Measurements from ENCODE around the gene LYG1.

LYG1 gene

GRCh38 chr2:99275882-99276281, 25.1 kb downstream of the LYG1 start:
- DNase-seq (ENCODE audit: low spot score) = no peak

- no peak for DNase-seq (ENCODE audit: low spot score)
These were observed 39.8 kb downstream of the LYG1 start for GRCh38 chr2:99261242-99261641.

GRCh38 chr2:99260184-99260583, 40.8 kb downstream of the LYG1 start:
- no peak for DNase-seq (ENCODE audit: low spot score)

DNA sequence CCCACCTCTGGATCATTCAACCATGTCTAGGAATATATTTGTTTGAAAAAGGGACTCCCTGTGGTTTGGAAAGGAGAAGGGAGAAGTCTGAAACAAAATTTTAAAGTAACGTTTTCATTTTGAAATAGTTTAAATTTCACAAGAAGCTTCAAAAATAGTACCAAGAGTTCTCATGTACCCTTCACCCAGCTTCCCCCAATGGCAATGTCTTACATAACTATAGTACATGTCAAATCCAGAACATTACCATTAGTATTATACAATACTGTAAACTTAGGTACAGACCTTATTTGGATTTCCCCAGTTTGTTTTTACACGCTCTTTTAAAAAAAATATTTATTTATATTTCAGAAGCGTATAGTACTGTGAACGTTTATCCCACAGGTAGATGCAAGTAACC, 41.5 kb downstream of the LYG1 start:
- no peak for DNase-seq (ENCODE audit: low spot score)

DNA sequence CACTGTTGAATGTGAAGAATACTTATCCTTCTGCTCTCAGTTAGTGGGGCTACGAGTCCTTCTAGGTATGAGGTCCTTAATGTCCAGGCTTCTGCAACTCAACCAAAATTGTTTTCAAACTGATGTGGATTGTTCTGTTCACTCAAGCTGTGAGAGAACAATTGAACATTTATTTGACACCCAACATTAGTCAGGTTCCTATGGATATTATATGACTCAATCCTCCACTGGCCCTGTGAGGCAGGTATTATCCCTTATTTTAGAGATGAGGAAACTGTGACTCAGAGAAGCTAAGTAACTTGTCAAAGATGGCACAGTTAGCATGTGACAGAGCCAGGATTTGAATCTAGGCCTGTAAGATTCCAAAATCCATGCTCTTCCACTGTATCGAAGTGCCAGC, 44.3 kb downstream of the LYG1 start:
- DNase-seq (ENCODE audit: low spot score) = no peak

DNA sequence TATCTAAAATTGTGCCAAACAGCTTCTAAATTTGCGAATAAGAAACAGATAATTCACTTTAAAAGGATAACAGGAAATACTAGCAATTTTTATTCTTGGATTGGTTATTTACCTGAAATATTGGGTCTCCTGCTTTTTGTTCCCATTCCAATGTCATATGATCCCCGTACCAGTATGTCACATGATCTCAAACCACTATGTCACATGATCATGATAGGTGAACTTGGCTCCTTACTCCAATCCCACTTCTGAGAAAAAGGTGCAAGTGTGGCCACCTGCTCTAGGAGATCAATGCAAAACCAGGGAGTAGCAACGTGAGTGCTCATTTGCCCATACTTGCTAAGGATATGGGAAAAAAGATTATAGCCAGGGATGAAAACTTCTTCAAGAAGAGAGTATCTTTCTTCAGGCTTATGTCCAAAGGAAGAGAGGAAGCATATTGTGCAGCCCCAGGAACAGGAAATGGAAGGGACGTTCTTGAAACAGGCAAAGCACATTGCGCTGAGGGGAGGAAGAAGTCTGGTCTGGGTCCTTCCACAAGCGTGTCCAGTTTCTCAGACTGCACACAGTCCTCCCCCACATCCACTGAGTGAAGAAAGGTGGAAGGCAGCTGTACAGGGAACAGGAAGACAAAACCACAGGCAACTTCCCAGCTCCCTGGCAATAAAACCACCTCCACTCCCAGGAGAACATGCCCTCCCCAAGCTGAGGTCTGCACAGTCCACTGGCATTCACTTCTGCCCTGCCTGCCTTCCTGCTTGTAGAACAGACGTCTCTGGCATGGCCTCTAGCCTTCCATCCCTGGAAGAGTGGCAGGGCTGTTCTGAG, 45.3 kb downstream of the LYG1 start, which contains the start of gene LYG2:
Gene LYG2, minus strand, starts transcription at position 176 of the 828 bp plus-strand sequence. CDS start 1,406 bp downstream, outside the sequence.
- no peak for DNase-seq (ENCODE audit: low spot score)

GRCh38 chr2:99249951-99250350, 51.0 kb downstream of the LYG1 start:
- DNase-seq (ENCODE audit: low spot score) = no peak

GRCh38 chr2:99242151-99242550, 58.8 kb downstream of the LYG1 start:
- no peak for DNase-seq (ENCODE audit: low spot score)

DNA sequence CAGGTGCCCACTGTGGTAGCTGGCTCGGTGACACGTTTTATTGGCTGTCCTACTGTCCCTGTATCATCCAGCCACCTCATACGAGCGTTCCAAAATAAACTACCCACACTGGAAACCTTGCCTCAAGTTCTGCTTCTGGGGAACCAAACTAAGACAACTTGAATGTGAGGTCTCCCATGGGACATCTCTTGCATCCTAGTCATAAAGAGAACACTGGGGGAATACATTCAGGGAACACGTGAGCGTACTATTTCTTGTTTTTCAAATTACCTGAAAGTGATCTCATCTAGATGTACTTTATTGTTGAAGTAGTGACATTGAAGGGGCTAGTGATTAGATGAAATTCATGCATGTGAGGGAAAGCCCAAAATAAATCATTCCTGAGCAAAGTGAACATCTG, 60.6 kb downstream of the LYG1 start:
- DNase-seq (ENCODE audit: low spot score) = no peak

DNA sequence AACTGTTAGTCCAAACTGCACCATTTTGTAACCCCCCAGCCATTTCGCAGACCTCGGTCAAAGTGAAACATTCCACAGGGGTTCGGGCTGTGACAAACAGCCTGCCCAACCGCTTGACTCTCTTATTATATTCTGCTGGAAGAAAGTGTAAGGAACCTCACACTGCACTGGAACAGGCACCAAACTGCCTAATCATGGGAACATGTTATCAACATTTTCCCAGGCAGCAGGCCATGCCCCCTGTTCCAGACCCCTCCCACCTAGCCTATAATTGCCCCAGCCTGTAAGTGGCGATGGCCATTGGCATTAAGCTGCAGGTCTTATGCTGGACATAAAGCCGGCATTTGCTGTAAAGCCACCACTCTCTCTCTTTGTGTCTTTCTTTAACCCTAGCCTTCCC, 62.4 kb downstream of the LYG1 start:
- DNase-seq (ENCODE audit: low spot score) = no peak
